Stimulated activated CD8-positive, alpha-beta memory T cell treated with anti-CD3 and anti-CD28 coated beads, Interleukin-4, amount 100 ng/mL, for 24 hours (primary cell): ENCODE data around the gene MED27.

Experiments used
- DNase-seq: peaks from one replicate; pipeline ENCODE4 v3.0.0-alpha.2; 2020; ENCODE audit warnings: low read depth

The MED27 gene

DNA sequence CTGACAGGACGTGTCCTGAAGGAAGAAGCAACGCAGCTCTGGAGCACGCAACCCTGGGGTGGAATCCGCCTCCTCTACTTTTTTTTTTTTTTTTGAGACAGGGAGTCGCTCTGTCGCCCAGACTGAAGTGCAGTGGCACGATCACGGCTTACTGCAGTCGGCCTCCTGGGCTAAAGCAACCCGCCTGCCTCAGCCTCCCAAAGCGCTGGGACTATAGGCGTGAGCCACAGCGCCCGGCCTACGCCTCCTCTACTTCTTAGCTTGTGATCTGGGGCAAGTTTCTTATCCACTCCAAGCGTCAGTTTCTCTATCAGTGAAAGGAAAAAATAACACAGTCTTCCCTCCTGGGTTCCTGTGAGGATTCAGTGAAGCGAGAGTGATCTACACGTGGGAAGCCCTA, 243.6 kb downstream of the MED27 start:
- DNase-seq = no peak

DNA sequence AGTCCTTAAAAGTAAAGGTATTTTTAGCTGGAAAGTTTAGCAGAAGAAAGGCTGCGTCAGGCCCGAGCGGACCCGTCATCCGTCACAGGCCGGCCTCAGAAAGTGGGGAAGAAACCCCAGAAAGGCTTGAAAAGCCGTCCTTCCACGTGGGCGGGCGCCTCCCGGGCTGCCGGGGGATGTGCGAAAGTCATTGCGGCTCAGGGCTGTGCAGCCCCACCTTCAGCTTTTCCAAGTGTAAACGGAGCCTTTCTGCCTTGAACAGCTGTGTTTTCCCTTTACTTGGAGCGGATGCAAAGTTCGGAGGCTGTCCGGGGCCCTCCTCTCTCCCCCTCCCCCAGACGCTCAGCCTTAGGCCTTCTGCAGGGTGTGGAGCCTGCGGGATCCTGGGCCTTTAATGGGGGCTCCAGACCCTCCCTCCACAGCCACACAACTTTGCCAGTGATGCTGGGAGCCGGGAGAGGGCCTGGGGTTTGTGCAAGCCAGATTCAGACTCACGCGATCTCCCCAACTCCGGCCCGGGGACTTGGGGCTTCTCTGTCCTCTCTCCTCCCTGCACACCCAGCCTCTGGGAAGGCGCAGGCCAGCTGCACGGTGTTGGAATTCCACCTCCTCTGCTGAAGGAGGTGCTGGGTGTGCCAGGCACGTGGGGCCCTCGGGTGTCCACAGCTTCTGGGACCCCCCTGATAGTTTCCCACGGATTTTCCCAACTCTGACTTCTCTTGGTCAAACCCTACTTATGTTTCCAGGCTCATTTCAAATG, 244.3 kb downstream of the MED27 start:
- no peak for DNase-seq

DNA sequence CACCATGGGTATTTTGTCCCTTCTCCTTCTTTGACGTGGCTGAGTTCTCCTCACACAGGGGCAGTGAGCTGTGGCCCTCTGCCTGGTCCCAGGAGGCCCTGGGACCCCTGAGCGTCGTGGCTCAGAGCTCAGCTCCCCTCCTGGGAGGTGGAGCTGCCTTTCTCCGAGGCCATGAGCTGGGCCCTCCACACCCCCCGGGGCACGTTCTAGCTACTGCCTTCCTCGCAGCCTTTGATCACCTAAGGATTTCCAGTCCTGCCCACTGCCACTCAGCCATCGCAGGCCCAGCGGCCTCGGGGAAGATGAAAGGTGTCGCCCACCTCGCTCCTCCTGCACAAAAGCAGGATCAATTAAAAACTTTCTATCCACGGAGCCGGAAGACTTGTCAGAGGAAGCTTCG, 244.9 kb downstream of the MED27 start:
- no peak for DNase-seq

DNA sequence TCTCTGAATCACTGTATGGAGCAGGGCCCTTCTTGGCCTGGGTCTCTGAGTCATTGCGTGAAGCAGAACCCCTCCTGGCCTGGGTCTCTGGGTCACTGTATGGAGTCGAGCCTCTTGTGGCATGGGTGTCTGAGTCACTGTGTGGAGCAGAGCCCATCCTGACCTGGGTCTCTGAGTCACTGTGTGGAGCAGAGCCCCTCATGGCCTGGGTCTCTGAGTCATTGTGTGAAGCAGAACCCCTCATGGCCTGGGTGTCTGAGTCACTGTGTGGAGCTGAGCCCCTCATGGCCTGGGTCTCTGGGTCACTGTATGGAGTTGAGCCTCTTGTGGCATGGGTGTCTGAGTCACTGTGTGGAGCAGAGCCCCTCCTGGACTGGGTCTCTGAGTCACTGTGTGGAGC, 245.8 kb downstream of the MED27 start:
- DNase-seq = no peak

DNA sequence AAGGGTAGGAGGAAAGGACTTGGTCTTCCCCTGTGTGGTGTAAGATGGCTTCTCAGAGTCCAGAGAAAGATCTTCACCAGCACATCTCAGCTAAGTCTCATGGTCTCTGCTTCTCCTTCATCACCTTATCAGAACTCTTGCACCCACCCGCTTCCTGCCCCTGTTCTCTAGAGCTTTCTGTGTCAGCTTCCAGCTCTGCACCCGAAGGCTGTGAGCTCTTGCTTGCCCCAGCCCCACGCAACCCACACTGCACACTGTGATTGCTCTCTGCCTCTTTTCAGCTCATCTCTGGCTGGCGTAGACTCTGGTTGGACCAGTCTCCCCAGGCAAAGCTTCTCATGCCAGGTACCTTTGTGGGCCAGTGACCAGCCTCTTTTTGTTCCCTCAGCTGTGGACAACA, 246.6 kb downstream of the MED27 start:
- DNase-seq = no peak

DNA sequence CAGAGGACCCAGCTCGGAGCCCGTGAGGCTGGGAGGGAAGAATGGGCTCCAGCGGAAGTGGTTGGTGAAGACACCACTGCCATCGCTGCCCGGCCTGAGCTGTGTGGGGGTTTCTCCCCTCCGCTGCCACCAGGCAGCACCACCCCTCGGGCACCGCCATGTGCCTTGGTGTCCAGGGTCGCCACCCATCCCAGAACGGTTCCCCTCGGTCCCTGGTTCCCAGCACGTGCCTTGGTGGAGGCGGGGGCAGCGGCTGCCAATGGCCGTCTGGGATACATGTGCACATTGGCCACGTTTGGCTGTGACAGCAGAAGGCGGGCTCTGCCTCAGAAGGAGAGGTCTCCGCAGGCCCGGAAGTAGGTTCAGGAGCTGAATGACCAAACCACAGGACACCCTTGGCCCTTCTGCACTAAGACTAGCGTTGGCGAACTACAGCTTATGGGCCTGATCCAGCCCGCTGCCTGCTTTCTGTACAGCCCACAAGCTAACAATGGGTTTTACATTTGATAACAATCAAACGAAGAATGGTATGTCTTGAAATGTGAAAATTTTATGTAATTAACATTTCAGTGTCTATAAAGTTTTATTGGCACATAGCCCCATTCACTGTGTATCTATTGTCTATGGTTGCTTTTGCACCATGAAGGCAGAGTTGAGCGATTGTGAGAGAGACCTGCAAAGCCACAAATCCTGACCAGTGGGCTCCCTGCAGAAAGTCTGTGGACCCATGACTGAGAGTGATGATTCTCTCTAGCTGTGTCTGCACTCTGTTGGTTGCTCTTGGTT, 248.1 kb downstream of the MED27 start:
- DNase-seq = no peak

DNA sequence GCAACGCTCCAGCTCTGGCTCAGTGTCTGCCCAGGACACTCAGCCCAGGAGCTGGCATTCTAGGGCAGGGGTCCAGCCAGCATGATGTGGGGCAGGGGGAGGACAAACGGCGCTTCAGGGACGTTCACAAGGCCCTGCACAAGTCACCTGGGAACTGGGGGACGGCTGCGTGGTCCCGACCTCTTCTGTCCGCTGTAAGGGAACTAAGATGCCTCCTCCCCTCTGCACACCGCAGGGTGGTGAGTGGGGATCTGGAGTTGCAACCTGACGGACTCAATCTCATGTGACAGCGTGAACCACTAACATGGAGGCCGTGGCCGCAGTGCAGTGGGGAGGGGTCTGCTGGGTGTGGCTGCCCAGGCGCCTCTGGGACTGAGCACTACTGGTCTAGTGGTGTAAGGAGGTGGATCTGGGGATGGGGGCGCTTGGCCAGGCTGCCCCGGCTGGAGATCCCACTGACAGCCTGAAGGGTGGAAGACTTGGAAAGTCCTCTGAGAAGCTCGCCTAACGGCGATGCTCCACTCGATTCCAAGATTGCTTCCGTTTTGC, 251.8 kb downstream of the MED27 start:
- DNase-seq = no peak

DNA sequence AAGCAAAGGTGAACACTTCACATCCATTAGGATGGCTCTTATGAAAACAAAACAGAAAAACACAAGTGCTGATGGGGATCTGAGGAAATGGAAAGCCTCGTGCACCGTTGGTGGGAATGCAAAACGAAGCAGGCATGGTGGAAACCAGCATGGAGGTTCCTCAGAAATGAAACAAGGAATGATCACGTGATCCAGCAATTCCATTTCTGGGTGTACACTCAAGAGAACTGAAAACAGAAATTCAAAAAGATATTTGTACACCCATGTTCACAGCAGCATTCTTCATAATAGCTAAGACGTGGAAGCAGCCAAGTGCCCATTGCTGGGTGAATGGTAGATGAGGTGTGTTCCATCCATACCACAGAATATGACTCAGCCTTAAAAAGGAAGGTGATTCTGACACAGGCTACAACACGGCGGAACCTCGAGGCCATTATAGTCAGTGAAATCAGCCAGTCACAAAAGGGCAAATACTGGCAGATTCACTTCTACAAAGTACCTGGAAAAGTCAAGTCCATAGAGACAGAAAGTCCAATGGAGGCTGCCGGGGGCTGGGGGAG, 252.6 kb downstream of the MED27 start:
- no peak for DNase-seq

DNA sequence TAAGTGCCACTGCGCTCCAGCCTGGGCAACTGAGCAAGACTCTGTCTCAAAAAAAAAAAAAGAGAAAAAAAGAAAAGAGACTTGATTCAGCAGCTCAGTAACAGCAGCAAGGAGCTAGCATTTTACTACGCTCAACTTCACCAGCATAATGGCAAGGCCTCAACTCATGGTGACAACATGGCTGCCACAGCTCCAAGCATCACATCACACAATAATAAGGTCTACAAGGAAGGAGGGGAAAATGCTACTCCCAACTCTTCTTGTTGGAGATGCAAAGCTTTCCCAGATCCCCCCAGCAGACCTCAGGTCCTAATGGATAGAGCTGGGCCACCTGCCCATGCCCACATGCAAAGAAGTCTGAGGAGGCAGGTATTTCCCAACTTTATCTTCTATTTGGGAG, 253.6 kb downstream of the MED27 start:
- DNase-seq = no peak

DNA sequence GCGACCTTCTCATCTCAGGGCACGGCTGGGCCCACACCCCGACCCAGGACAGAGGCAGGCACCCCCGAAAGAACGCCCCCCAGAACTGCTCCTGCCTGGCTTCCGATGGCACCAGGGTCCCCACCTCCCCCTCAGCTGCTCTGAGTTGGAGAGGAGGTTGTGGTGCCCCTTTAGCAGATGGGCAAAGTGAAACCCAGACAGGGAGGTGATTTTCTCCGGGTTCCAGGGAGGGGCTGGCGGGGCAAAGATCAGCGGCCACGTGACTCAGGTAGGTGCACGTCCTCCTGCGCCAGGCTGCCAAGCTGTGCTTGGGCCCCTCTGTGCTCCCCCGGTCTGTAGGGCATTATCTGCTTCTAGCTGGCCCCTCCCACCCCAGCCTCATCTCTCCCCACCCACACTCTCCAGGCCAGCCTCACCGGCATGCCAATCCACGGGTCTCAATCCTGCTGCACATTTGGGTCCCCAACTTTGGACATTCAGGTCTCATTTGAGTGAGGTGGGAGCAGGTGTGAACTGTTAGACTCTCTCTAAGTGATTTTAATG, 254.6 kb downstream of the MED27 start:
- no peak for DNase-seq

DNA sequence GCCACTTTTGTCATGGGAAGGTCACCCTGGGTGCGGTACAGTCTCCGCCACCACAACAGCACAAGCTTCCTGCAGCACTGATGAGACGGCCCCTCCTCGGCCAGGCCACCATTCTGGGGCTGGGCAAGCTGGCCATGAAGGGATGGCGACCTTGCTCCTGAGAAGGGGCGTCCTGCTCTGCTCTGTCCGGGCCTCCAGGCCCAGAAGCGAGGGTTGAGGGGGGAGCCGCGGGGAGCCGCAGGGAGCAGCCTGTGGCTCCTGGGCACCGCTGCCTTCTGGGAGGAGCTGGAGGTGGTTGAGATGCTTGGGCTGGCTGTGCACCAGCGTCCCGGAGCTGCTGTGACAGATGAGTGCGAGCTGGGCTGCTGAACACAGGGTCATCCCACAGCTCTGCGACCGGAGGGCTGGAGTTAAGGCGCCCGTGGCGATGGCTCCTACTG, 255.5 kb downstream of the MED27 start:
- DNase-seq = no peak

DNA sequence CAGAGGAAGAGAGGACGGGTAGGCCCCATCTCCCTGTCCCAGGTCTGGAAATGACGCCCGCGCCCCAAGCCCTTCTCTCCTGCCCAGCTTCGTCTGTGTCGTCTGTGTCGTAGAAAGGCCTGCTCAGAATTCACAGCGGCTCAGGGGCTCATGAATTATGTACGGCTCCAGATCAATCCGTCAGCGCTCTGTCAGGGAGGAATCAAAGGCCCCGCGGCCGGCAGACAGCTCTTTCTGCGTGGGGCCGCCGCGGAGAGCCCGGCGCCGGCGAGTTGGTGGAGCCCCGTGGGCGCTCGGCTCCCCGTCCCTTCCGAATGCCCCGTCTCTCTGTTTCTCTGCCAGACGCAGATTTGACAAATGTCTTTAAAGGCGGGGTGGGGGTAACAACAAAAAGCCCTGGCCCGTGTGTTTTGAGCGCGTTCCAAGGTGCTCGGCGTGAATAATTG, 255.9 kb downstream of the MED27 start:
- no peak for DNase-seq

DNA sequence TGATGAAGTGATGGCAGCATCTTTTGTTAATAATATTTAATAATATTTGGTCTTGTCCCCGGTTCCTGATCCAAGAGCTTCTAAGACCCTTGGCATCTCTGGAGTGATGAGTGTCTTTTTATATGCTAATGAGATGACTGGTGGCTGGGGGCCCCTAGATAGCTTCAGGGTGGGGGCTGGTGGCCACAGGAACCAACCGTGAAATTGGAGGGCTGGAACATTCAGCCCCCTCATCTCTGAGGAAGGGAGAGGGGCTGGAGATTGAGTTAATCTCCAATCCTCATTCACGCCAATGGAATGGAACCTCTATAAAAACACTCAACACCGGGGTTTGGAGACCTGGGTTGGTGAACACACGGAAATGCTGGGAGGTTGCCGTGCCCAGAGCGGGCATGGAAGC, 261.6 kb downstream of the MED27 start:
- no peak for DNase-seq

DNA sequence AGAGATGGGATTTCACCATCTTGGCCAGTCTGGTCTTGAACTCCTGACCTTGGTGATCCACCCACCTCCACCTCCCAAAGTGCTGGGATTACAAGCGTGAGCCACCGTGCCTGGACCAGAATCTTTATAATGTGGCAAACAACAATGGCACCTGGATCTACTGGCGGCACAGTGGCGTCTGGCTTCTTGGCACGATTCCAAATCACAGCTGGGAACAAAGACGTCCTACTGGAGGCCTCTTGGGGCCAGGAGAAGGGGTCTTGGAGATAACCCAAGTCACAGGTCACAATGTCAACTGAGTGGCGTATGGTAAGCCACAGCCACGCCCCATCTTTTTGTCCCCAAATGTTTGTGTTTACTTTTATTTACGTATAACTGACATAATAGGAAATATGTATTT, 262.0 kb downstream of the MED27 start:
- no peak for DNase-seq

DNA sequence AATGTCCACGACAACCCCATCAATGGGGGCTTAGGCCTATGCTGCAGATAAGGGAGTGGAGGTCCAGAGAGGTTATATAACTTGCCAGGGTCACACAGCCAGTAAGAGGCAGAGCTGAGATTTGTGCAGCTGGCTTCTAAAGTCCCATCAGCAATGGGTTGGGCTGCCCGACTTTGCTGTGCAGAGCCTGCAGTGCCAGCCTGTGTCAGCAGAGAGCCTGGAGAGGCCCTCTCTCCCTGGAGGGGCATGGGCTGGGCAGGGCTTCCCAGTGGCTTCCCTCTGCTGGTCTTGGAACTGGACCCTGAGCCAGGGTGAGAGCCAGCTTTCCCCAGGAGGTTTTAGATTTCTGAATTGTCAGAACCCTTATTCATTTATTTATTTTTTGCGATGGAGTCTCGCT, 262.6 kb downstream of the MED27 start:
- no peak for DNase-seq

DNA sequence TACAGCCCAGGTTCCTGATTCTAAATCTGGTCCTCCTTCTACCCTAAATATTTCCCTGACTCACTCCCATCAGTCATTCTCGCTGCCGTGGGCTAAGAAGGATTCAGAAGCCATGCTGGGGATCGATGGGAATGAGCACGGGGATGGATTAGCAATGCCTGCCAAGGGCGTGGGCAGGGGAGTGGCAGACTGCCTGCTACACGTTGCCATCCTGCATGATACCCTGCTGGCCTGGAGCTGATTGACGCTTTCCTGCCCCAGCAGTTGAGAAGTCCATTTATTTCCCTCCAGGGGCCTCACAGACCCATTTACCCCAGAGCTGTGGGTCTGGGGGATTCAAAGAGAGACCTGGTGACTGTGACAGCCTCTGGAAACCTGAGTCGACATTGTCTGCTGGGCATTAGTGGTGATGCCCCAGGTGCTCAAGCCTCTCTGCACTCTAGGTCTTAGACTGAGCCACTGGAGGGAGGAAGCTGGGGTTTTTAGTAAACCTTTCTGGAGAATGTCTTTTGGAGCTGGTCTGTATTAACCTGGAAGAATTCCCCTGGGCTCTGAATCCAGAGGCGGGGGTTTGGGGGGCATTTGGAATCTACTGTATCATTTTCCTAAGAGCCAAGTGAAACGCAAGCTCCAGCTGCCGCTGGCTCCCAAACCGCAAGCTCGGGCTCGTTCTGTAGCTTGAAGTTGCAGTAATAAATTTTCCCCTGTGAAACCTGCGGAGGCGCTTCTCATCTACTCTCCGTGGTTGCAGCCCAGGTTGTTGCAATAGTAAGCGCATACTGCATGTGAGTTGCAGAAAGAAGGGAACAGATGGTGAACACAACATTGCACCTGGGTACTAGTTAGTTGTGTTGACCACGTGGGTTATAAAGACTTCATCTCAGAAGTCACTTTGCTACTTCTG, 263.4 kb downstream of the MED27 start:
- DNase-seq = no peak

DNA sequence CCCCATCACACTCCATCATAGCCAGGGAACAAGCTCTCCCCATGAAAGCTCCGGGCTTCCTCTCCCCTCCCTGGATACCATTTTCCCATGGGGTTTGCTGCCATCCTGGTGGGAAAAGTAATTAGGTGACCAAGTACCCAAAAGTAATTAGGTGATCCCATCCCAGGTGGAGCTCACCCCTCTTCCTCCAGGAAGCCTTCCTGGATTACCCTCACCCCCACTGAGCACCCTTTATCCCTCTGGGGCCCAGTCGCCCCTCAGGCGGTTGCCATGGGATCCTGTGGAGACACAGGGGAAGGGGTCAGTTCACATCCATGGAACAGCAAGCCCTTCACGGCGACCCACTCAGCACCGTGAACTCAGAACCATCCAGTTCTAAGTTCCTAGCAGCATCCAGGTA, 265.0 kb downstream of the MED27 start:
- no peak for DNase-seq

DNA sequence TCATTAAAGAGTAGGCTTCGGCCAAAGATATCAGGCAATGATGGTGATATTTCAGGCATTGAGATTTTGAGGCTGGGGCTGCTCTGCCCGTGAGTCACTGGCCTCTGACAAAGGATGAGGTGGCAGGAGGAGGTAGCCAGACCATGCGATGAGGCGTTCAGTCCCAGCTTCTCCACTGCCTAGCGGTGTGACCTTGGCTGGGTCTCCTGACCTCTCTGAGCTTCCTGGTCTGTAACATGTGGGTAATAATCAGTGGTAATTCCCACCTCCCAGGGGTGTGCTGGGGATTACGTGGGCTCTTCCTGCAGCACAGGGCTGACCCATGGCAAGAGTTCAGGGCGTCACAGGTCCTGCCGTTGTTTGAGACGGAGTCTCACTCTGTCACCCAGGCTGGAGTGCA, 266.6 kb downstream of the MED27 start:
- DNase-seq = no peak

DNA sequence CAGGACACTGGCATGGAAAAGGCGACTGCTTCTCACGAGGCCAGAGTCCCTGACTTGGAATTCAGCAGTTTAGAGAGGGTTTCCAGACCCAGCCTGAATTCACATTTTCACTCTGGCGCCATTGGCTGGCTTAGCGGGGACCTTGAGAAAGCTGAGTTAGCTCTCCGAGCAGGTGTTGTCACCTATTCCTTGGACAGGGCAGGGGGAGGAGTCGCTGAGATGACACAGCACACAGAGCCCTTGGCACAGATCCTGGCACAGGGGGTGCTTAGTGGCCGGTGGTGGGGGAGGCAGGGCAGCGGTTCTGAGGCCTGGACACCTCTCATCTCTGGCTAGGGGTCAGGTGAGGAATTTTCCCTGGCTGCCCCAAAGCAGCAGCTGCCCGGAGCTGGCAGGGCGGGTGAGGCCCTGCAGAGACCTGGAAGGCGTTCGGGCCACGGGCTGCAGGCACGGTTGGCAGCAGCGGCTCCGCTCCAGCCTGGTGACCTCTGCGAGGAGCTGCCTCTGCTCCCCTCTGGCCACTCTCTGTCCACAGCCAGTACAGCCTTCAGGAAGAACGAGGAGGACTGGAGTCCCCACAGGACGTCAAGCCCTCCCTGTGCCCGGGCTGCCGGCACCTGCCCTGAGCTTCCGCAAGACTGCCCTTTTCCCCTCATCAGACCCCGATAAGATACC, 267.4 kb downstream of the MED27 start:
- no peak for DNase-seq

DNA sequence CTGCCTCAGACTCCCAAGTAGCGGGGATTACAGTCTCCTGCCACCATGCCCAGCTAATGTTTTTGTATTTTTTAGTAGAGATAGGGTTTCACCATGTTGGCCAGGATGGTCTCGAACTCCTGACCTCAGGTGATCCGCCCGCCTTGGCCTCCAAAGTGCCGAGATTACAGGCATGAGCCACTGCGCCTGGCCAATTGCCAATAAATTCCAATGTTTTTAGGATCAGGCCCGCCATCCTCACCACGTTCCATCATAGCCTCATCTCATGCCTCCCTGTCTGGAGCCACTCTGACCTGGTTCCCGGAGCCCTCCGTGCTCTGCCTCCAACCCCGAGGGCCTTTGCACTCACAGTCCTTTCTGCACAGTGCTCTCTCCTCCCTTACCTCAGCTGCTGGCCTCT, 268.3 kb downstream of the MED27 start:
- DNase-seq = no peak
